Uterus (tissue), 4 donors: ENCODE results near the gene ECM2. TPM values are rescaled to one million over a fixed set of nuclear protein-coding genes. Genes with fewer than 3 reads are reported as not detected.
A peak's percentile ranks its signal among the peaks of the same experiment; 100 is the strongest.

Experiments used
- DNase-seq, 2 donors: peaks; one replicate each; pipeline ENCODE4 v3.0.0-alpha.2; 2019 to 2020
- H3K27ac ChIP-seq, 2 donors: fragments of 200-600 bp; sonication (generic); 1 replicate in 1 of 2; 2 replicates in 1 of 2; pipeline ENCODE4 v1.5.1; 2016 to 2018
- H3K27me3 ChIP-seq, 2 donors: fragments of 200-600 bp; sonication (generic); one replicate each; pipeline ENCODE4 v1.5.1; 2018 to 2019; ENCODE audit warnings: control low read depth in 1 of 2
- H3K36me3 ChIP-seq, 2 donors: fragments of 200-600 bp; sonication (generic); one replicate each; pipeline ENCODE4 v1.5.1; 2019; ENCODE audit warnings: control low read depth in 1 of 2
- H3K4me1 ChIP-seq, 2 donors: fragments of 200-600 bp; sonication (generic); one replicate each; pipeline ENCODE4 v1.5.1; 2018 to 2019; ENCODE audit warnings: control low read depth in 1 of 2
- H3K4me3 ChIP-seq, 2 donors: fragments of 200-600 bp; sonication (generic); 1 replicate in 1 of 2; 2 replicates in 1 of 2; pipeline ENCODE4 v1.5.1; 2018 to 2019; ENCODE audit warnings: mild to moderate bottlenecking in 1 of 2
- H3K9me3 ChIP-seq, 2 donors: fragments of 200-600 bp; sonication (generic); one replicate each; pipeline ENCODE4 v1.5.1; 2019; ENCODE audit warnings: control low read depth in 1 of 2
- CTCF ChIP-seq, 4 experiments: fragments of 200-600 bp in 2 of 4; fragments of 450-650 bp in 2 of 4; sonication (generic) in 2 of 4; IDR thresholded peaks; one replicate each; pipeline ENCODE4 v1.5.1; 2016 to 2019; ENCODE audit warnings: antibody characterized with exemption in 4 of 4, mild to moderate bottlenecking in 2 of 4, moderate library complexity in 1 of 4
- POLR2A ChIP-seq, 2 donors: fragments of 450-650 bp; IDR thresholded peaks; one replicate each; pipeline ENCODE4 v1.6.1; 2016; ENCODE audit warnings: antibody characterized with exemption in 2 of 2, mild to moderate bottlenecking in 1 of 2, moderate library complexity in 1 of 2
- intact Hi-C: fragments of 100-400 bp; cut with DNase I; formaldehyde crosslinking; loops from one replicate; pipeline ENCODE4 v1.15.1; 2023; ENCODE audit warnings: low total_unique reads
- total RNA-seq, 4 donors: library from RNA; depleted of rRNA in 3 of 4; stranded (reverse); fragments of >200 nt in 3 of 4; gene quantifications; one replicate each; pipeline versions ENCODE4 v1.1.0 to v1.2.4, GENCODE V29; 2014 to 2023
- donor health status: DM: yes; HTN: yes; CAD: no.

The ECM2 gene
- total RNA-seq, 4 donors from 2014 or later = 21.8 to 34.0 (median 27.7) TPM

- Histone ChIP-seq H3K27ac (no peak overlapping the region), H3K4me1 (no peaks in the 10 kb centered on the region), H3K36me3 (no peaks in the 10 kb centered on the region), H3K9me3 (no peaks in the 10 kb centered on the region), H3K4me3 (no peak overlapping the region), H3K27me3 (no peaks in the 10 kb centered on the region)
- intact Hi-C loops = no loop called here
- no peak for DNase-seq
- TF ChIP-seq CTCF (IDR thresholded peaks at IDR 0.05) = no peak
- no peak for TF ChIP-seq POLR2A (IDR thresholded peaks at IDR 0.05)
Measured at GRCh38 chr9:92520837-92521236, 15.0 kb downstream of the ECM2 start.

GRCh38 chr9:92518199-92518598, 17.6 kb downstream of the ECM2 start:
- no peaks in the 10 kb centered on the region for H3K4me1 ChIP-seq
- H3K27me3 ChIP-seq = no peaks in the 10 kb centered on the region
- H3K27ac ChIP-seq = no peak overlapping the region
- intact Hi-C loops = loop anchor here (2.0 kb wide), 1 partner anchor 35 kb away; the partner anchor contains the start of gene ASPN
- TF ChIP-seq CTCF (IDR thresholded peaks at IDR 0.05) (no peak), POLR2A (IDR thresholded peaks at IDR 0.05) (no peak)
- no peak overlapping the region for H3K4me3 ChIP-seq
- no peak for DNase-seq
- H3K36me3 ChIP-seq = no peaks in the 10 kb centered on the region
- H3K9me3 ChIP-seq = no peaks in the 10 kb centered on the region

GRCh38 chr9:92517046-92517445, 18.7 kb downstream of the ECM2 start:
- H3K4me3 ChIP-seq = no peak overlapping the region
- H3K9me3 ChIP-seq = no peaks in the 10 kb centered on the region
- H3K36me3 ChIP-seq = no peaks in the 10 kb centered on the region
- H3K27ac ChIP-seq = no peak overlapping the region
- H3K27me3 ChIP-seq = no peaks in the 10 kb centered on the region
- no peak for DNase-seq
- intact Hi-C loops = no loop called here
- TF ChIP-seq CTCF (IDR thresholded peaks at IDR 0.05) (no peak), POLR2A (IDR thresholded peaks at IDR 0.05) (no peak)
- no peaks in the 10 kb centered on the region for H3K4me1 ChIP-seq

GRCh38 chr9:92516521-92516920, 19.3 kb downstream of the ECM2 start:
- Histone ChIP-seq H3K36me3 (no peaks in the 10 kb centered on the region), H3K27me3 (no peaks in the 10 kb centered on the region), H3K27ac (no peak overlapping the region), H3K4me3 (no peak overlapping the region), H3K4me1 (no peaks in the 10 kb centered on the region), H3K9me3 (no peaks in the 10 kb centered on the region)
- intact Hi-C loops = no loop called here
- TF ChIP-seq POLR2A (IDR thresholded peaks at IDR 0.05) (no peak), CTCF (IDR thresholded peaks at IDR 0.05) (no peak)
- no peak for DNase-seq

- no peak for TF ChIP-seq CTCF (IDR thresholded peaks at IDR 0.05)
- no peak for TF ChIP-seq POLR2A (IDR thresholded peaks at IDR 0.05)
- H3K9me3 ChIP-seq = no peaks in the 10 kb centered on the region
- no peak overlapping the region for H3K4me3 ChIP-seq
- no peaks in the 10 kb centered on the region for H3K4me1 ChIP-seq
- H3K36me3 ChIP-seq = no peaks in the 10 kb centered on the region
- no peaks in the 10 kb centered on the region for H3K27me3 ChIP-seq
- intact Hi-C loops = no loop called here
- H3K27ac ChIP-seq = peak overlapping the region in 1 of 2 donors; percentile 30
- DNase-seq = no peak
Measured at GRCh38 chr9:92514635-92515034, 21.2 kb downstream of the ECM2 start.
